Ovary (tissue), 3 donors: ENCODE data around the gene MYO3B.

Experiments used
- POLR2A ChIP-seq: fragments of 450-650 bp; IDR thresholded peaks from one replicate; pipeline ENCODE4 v1.6.1; 2017; ENCODE audit warnings: antibody characterized with exemption, mild to moderate bottlenecking, moderate library complexity
- TF ChIP-seq, protein P1 (sequence below), 3 donors: fragments of 450-650 bp in 2 of 3; fragments of 200-600 bp in 1 of 3; IDR thresholded peaks; one replicate each; pipeline versions ENCODE4 v1.5.1 to v1.8.0; 2016 to 2022; ENCODE audit warnings: antibody characterized with exemption in 3 of 3, mild to moderate bottlenecking in 1 of 3
- donor health status: DM: no; HTN: no; CAD: no.

DNA sequence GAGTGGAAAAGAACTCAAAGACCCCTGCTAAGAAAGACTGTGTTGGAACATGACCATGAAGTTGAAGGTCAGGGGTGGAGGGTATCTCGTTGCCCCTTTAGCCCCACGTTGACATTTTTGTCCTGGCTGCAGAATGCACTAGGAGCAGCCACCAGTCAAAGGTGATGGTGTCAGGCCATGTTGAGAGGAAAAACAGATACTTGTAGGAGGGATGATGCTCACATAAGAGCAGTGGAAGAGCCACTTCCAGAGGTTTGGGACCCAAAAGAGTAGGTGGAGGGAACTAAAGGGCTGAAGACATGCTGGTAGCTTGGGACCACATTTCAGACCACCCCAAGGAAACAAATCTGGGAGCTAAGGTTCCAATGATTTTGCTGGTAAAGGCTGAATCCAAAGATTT is 159.0 kb downstream of the MYO3B start:
- TF ChIP-seq, protein P1, sequence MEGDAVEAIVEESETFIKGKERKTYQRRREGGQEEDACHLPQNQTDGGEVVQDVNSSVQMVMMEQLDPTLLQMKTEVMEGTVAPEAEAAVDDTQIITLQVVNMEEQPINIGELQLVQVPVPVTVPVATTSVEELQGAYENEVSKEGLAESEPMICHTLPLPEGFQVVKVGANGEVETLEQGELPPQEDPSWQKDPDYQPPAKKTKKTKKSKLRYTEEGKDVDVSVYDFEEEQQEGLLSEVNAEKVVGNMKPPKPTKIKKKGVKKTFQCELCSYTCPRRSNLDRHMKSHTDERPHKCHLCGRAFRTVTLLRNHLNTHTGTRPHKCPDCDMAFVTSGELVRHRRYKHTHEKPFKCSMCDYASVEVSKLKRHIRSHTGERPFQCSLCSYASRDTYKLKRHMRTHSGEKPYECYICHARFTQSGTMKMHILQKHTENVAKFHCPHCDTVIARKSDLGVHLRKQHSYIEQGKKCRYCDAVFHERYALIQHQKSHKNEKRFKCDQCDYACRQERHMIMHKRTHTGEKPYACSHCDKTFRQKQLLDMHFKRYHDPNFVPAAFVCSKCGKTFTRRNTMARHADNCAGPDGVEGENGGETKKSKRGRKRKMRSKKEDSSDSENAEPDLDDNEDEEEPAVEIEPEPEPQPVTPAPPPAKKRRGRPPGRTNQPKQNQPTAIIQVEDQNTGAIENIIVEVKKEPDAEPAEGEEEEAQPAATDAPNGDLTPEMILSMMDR (IDR thresholded peaks at IDR 0.05): no peak
- no peak for TF ChIP-seq POLR2A
